K562 (cell line): ENCODE measurements around the gene NR1H2. TPM values are rescaled to one million over a fixed set of nuclear protein-coding genes. Genes with fewer than 3 reads are reported as not detected.

ENCODE experiments used
- ARID2 ChIP-seq: fragments of 450-650 bp; IDR thresholded peaks from 2 replicates; pipeline ENCODE4 v1.6.1; 2017; ENCODE audit warnings: antibody characterized with exemption, mild to moderate bottlenecking
- BCL6 ChIP-seq: fragments of 250-450 bp; sonication (Bioruptor Pico); IDR thresholded peaks from 2 replicates; pipeline ENCODE4 v1.4.0; 2020
- GATA2 ChIP-seq: sonication (generic); formaldehyde crosslinking; IDR thresholded peaks from 2 replicates; pipeline ENCODE4 v1.4.0; 2020; ENCODE audit warnings: mild to moderate bottlenecking, missing genetic modification reagents
- GTF2A2 ChIP-seq: IDR thresholded peaks from 2 replicates; pipeline ENCODE4 v1.6.1; 2016; ENCODE audit warnings: mild to moderate bottlenecking, missing genetic modification characterization, missing compliant biosample characterization
- HCFC1 ChIP-seq: IDR thresholded peaks from 2 replicates; pipeline ENCODE4 v1.6.1; 2012; ENCODE audit warnings: low read depth, low read length, improper control_type of control experiment
- MEF2A ChIP-seq: IDR thresholded peaks from 2 replicates; pipeline ENCODE4 v1.6.1; 2011; ENCODE audit warnings: low read depth, mild to moderate bottlenecking, low read length, moderate library complexity; ENCODE audit not compliant: control insufficient read depth
- MLLT1 ChIP-seq, 2 experiments: fragments of 450-650 bp; IDR thresholded peaks; 2 replicates each; pipeline ENCODE4 v1.6.1; 2016
- NFRKB ChIP-seq: fragments of 450-650 bp; IDR thresholded peaks from 2 replicates; pipeline ENCODE4 v1.6.1; 2016; ENCODE audit warnings: low read depth
- NUFIP1 ChIP-seq: fragments of 450-650 bp; IDR thresholded peaks from 2 replicates; pipeline ENCODE4 v1.6.1; 2018; ENCODE audit not compliant: partially characterized antibody
- PTRF ChIP-seq: fragments of 450-650 bp; IDR thresholded peaks from 2 replicates; pipeline ENCODE4 v1.6.1; 2016; ENCODE audit warnings: mild to moderate bottlenecking, missing genetic modification characterization, missing compliant biosample characterization
- PTTG1 ChIP-seq: fragments of 450-650 bp; IDR thresholded peaks from 2 replicates; pipeline ENCODE4 v1.6.1; 2016; ENCODE audit warnings: low read depth, mild to moderate bottlenecking, missing genetic modification characterization, missing compliant biosample characterization
- STAT6 ChIP-seq: sonication (generic); formaldehyde crosslinking; IDR thresholded peaks from 2 replicates; pipeline ENCODE4 v1.8.1; 2023; ENCODE audit warnings: mild to moderate bottlenecking, missing genetic modification reagents
- ZC3H11A ChIP-seq: IDR thresholded peaks from 2 replicates; pipeline ENCODE4 v1.6.1; 2012; ENCODE audit warnings: low read depth, low read length, improper control_type of control experiment
- ZFX ChIP-seq: sonication (generic); formaldehyde crosslinking; IDR thresholded peaks from 2 replicates; pipeline ENCODE4 v1.8.0; 2022; ENCODE audit warnings: mild to moderate bottlenecking, missing genetic modification reagents, moderate library complexity
- polyA plus RNA-seq, 8 experiments: library from polyadenylated mRNA; depleted of rRNA in 4 of 8; stranded (reverse) in 5 of 8; unstranded in 3 of 8; fragments of >200 nt; fragmentation: Nextera tagmentation in 2 of 8; fragmentation: Illumina TruSeq in 1 of 8; extraction: Ambion mirVana in 2 of 8; extraction: Trizol in 1 of 8; gene quantifications; 2 replicates each; pipeline versions ENCODE4 v1.2.1 to v1.2.3, GENCODE V29; 2011 to 2014; ENCODE audit warnings: inconsistent platforms in 1 of 8, missing spikeins in 1 of 8
- total RNA-seq, 7 experiments: library from RNA; depleted of rRNA in 6 of 7; stranded (reverse); fragments of >200 nt in 6 of 7; fragmentation: Illumina TruSeq in 2 of 7; extraction: Trizol in 2 of 7; gene quantifications; 2 replicates each; pipeline versions ENCODE4 v1.2.1 to v1.2.3, GENCODE V29; 2011 to 2021; ENCODE audit warnings: low replicate concordance in 1 of 7
- TF ChIP-seq, protein P1 (sequence below): fragments of 200-800 bp; sonication (Bioruptor generic); IDR thresholded peaks from 2 replicates; pipeline ENCODE4 v1.6.1; 2016; ENCODE audit warnings: missing genetic modification characterization, missing compliant biosample characterization
- TF ChIP-seq, protein P2 (sequence below): fragments of 450-650 bp; IDR thresholded peaks from 2 replicates; pipeline ENCODE4 v1.6.1; 2016; ENCODE audit warnings: low read depth, mild to moderate bottlenecking, moderate library complexity
- TF ChIP-seq, protein P3 (sequence below): IDR thresholded peaks from 3 replicates; pipeline ENCODE4 v1.6.1; 2011; ENCODE audit warnings: borderline replicate concordance, mild to moderate bottlenecking; ENCODE audit not compliant: insufficient read length, insufficient read depth

Gene NR1H2
- total and polyA plus RNA-seq, 9 of the 15 experiments (the other 6 are each of a cell fraction or from before 2014, with no cell fraction given): 0.11 to 73.8 (median 24.0) TPM

DNA sequence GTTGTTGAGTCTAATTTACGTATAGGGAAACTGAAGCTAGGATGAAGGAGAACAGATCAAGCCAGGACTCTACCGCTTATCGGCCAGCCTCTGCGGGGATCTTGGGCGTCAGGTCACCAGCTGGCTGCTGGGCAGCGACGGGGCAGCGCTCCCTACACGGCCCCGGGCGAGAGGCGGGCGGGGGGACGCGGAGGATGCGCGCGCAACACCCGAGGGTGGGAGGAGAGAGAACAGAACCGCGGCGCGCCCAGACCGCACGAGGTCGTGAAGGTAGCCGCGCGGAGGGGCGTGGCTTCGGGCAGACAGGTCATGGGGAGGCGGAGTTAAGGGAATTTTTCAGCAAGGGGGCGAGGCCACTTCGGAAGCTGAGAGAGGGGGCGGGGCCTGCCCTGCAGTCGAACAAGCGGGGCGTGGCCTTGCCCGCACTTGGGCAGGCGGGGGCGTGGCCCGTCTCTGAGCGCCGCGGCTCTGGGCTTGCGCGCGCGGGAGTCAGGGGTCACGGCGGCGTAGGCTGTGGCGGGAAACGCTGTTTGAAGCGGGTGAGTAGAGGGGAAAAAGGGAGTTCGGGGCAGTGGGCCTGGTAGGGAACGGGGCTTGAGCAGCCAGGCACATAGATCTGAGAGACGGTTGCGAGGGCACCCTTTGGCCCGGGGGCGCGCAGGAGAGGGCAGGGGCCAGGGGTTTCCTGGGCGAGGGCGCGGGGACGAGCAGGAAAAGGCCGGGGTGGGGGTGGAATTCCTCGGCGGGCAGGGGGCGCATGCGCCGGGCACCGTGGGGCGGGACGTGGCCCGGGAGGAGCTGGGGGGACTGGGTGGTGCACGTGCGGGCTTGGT is 7.8 kb downstream of the NR1H2 start, which contains the start of gene POLD1 (continued):
- TF ChIP-seq NFRKB (no peak), GTF2A2 (tag) (no peak), ZFX (no peak), PTRF (tag) (no peak), STAT6 (CRISPR knock-in tag) (0 out of 2 replicates have a peak, but pooled peaks have one; percentile 70), ARID2 (no peak), MEF2A (no peak), BCL6 (CRISPR knock-in tag) (no peak), ZC3H11A (no peak), HCFC1 (no peak; the same call in 1 of the 2 replicates), PTTG1 (tag) (no peak), GATA2 (CRISPR knock-in tag) (no peak), MLLT1 (IDR thresholded peaks at IDR 0.05) (no peak), NUFIP1 (no peak)
- TF ChIP-seq, protein P1, sequence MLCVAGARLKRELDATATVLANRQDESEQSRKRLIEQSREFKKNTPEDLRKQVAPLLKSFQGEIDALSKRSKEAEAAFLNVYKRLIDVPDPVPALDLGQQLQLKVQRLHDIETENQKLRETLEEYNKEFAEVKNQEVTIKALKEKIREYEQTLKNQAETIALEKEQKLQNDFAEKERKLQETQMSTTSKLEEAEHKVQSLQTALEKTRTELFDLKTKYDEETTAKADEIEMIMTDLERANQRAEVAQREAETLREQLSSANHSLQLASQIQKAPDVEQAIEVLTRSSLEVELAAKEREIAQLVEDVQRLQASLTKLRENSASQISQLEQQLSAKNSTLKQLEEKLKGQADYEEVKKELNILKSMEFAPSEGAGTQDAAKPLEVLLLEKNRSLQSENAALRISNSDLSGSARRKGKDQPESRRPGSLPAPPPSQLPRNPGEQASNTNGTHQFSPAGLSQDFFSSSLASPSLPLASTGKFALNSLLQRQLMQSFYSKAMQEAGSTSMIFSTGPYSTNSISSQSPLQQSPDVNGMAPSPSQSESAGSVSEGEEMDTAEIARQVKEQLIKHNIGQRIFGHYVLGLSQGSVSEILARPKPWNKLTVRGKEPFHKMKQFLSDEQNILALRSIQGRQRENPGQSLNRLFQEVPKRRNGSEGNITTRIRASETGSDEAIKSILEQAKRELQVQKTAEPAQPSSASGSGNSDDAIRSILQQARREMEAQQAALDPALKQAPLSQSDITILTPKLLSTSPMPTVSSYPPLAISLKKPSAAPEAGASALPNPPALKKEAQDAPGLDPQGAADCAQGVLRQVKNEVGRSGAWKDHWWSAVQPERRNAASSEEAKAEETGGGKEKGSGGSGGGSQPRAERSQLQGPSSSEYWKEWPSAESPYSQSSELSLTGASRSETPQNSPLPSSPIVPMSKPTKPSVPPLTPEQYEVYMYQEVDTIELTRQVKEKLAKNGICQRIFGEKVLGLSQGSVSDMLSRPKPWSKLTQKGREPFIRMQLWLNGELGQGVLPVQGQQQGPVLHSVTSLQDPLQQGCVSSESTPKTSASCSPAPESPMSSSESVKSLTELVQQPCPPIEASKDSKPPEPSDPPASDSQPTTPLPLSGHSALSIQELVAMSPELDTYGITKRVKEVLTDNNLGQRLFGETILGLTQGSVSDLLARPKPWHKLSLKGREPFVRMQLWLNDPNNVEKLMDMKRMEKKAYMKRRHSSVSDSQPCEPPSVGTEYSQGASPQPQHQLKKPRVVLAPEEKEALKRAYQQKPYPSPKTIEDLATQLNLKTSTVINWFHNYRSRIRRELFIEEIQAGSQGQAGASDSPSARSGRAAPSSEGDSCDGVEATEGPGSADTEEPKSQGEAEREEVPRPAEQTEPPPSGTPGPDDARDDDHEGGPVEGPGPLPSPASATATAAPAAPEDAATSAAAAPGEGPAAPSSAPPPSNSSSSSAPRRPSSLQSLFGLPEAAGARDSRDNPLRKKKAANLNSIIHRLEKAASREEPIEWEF (CRISPR knock-in tag): no peak
- TF ChIP-seq, protein P2, sequence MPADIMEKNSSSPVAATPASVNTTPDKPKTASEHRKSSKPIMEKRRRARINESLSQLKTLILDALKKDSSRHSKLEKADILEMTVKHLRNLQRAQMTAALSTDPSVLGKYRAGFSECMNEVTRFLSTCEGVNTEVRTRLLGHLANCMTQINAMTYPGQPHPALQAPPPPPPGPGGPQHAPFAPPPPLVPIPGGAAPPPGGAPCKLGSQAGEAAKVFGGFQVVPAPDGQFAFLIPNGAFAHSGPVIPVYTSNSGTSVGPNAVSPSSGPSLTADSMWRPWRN: no peak
- TF ChIP-seq, protein P3, sequence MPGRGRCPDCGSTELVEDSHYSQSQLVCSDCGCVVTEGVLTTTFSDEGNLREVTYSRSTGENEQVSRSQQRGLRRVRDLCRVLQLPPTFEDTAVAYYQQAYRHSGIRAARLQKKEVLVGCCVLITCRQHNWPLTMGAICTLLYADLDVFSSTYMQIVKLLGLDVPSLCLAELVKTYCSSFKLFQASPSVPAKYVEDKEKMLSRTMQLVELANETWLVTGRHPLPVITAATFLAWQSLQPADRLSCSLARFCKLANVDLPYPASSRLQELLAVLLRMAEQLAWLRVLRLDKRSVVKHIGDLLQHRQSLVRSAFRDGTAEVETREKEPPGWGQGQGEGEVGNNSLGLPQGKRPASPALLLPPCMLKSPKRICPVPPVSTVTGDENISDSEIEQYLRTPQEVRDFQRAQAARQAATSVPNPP: no peak
